ELR (cell line): ENCODE data around the gene RAB40C.

ENCODE experiments used
- DNase-seq: peaks from one replicate; pipeline ENCODE4 v3.0.0-alpha.2; 2015; ENCODE audit warnings: low read depth

RAB40C gene

GRCh38 chr16:616733-617586, 27.1 kb downstream of the RAB40C start:
- no peak for DNase-seq

- DNase-seq: no peak
Observed at GRCh38 chr16:617855-618254, 28.0 kb downstream of the RAB40C start.

GRCh38 chr16:619476-620100, 29.7 kb downstream of the RAB40C start:
- no peak for DNase-seq

GRCh38 chr16:620700-621525, 31.0 kb downstream of the RAB40C start:
- DNase-seq: no peak

- no peak for DNase-seq
Observed at GRCh38 chr16:621526-622105, 31.8 kb downstream of the RAB40C start.

- DNase-seq: no peak
Observed at GRCh38 chr16:622920-623280, 33.0 kb downstream of the RAB40C start.

GRCh38 chr16:624526-625070, 34.7 kb downstream of the RAB40C start:
- no peak for DNase-seq

GRCh38 chr16:625117-625976, 35.5 kb downstream of the RAB40C start:
- no peak for DNase-seq

GRCh38 chr16:625977-626765, 36.3 kb downstream of the RAB40C start:
- no peak for DNase-seq

- DNase-seq: peak; percentile 97
Observed at GRCh38 chr16:626787-627453, 37.1 kb downstream of the RAB40C start.

GRCh38 chr16:627454-628239, 37.8 kb downstream of the RAB40C start:
- DNase-seq: no peak

GRCh38 chr16:628321-629061, 38.6 kb downstream of the RAB40C start:
- no peak for DNase-seq

GRCh38 chr16:629185-629832, 39.4 kb downstream of the RAB40C start:
- no peak for DNase-seq

GRCh38 chr16:629833-630248, 40.0 kb downstream of the RAB40C start:
- no peak for DNase-seq

- DNase-seq: no peak
Observed at GRCh38 chr16:630249-630814, 40.5 kb downstream of the RAB40C start.

GRCh38 chr16:630815-631405, 41.0 kb downstream of the RAB40C start, which contains the start of gene WFIKKN1:
Gene WFIKKN1 (plus strand): TSS chr16:630985. CDS start chr16:631254, 269 bp downstream.
- no peak for DNase-seq
